Measurements from ENCODE around the gene OMP. TPM values are rescaled to one million over a fixed set of nuclear protein-coding genes. Genes with fewer than 3 reads are reported as not detected.

Gene OMP
- total and polyA plus RNA-seq, 7 donors: 0.32 TPM; not detected in 6

DNA sequence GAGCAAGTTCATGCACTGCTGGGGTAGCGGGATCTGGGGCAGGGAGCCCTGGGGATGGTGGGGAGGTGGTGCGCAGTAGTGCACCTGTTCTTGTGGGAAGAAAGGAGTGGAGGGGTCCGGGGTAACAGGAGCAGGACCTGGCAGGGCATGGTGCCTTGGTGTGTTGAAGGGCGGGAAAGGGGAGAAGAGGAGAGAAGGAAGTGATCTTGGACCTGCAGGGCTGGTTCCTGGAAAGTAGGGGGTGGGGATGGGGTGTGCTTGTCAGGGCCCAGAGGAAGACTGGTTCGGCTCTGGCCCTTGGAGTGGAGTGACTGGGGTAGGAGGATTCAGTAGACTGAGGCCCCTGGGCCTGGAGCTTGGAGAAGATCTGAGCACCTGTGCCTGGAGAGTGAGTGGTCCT lies 46.7 kb upstream of the OMP start:
- Histone ChIP-seq H3K9me3 (peaks cover 6% of the 10 kb centered on the region), H3K27ac (no peak overlapping the region), H3K4me1 (no peaks in the 10 kb centered on the region), H3K36me3 (ENCODE audit: insufficient read depth in 1 of 2, low read depth in 1 of 2) (no peaks in the 10 kb centered on the region), H3K4me3 (no peak overlapping the region), H3K27me3 (ENCODE audit: insufficient read depth in 3 of 3, low read length in 2 of 3) (peaks cover 0 to 4% (median 0%) of the 10 kb centered on the region in 3 donors)
- intact Hi-C loops (cut with DNase I): no loop called here
- WGBS, 3 donors: 90 to 96% (median 92%) methylated on average over 5 of the region's 5 CpGs
- no peak for ATAC-seq
- no peak for DNase-seq
- TF ChIP-seq, protein P1, sequence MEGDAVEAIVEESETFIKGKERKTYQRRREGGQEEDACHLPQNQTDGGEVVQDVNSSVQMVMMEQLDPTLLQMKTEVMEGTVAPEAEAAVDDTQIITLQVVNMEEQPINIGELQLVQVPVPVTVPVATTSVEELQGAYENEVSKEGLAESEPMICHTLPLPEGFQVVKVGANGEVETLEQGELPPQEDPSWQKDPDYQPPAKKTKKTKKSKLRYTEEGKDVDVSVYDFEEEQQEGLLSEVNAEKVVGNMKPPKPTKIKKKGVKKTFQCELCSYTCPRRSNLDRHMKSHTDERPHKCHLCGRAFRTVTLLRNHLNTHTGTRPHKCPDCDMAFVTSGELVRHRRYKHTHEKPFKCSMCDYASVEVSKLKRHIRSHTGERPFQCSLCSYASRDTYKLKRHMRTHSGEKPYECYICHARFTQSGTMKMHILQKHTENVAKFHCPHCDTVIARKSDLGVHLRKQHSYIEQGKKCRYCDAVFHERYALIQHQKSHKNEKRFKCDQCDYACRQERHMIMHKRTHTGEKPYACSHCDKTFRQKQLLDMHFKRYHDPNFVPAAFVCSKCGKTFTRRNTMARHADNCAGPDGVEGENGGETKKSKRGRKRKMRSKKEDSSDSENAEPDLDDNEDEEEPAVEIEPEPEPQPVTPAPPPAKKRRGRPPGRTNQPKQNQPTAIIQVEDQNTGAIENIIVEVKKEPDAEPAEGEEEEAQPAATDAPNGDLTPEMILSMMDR (IDR thresholded peaks at IDR 0.05): no peak

- DNase-seq (no peak), ATAC-seq (no peak)
- TF ChIP-seq, protein P1 (IDR thresholded peaks at IDR 0.05): no peak
- H3K9me3 ChIP-seq: peaks cover 6% of the 10 kb centered on the region
- 84 to 85% (median 85%) methylated on average over 3 of the region's 3 CpGs for WGBS, 3 donors
- peaks cover 0 to 4% (median 0%) of the 10 kb centered on the region in 3 donors for H3K27me3 ChIP-seq (ENCODE audit: insufficient read depth in 3 of 3, low read length in 2 of 3)
- H3K4me3 ChIP-seq: no peak overlapping the region
- H3K27ac ChIP-seq: no peak overlapping the region
- H3K36me3 ChIP-seq (ENCODE audit: insufficient read depth in 1 of 2, low read depth in 1 of 2): no peaks in the 10 kb centered on the region
- H3K4me1 ChIP-seq: no peaks in the 10 kb centered on the region
- intact Hi-C loops (cut with DNase I): no loop called here
These were observed 45.7 kb upstream of the OMP start for GRCh38 chr11:77056814-77057402.

DNA sequence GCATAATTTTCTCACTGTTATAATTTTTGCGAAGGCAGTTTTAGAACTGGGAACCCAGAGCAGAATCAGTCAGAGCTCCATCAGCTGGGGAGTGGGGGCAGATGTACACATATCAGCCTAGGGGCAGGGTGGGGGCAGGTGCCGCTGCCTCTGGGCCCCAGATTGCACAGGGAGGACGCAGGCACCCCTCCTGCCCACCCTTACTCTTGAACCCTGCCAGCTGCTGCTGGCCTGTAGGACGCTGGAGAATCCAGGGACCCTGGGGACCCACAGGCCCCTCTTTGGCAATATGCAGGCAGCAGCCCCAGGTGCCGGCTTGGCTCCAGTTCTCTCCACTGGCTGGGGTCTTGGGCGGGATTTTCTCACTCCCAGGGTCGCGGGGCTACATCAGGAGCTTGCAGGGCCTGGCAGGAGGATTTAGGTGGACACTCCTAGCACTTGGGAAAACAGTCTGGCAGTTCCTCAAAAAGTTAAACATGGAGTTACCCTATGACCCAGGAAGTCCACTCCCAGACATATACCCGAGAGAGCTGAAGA lies 44.6 kb upstream of the OMP start:
- intact Hi-C loops (cut with DNase I): no loop called here
- DNase-seq (no peak), ATAC-seq (no peak)
- no peaks in the 10 kb centered on the region for H3K36me3 ChIP-seq (ENCODE audit: insufficient read depth in 1 of 2, low read depth in 1 of 2)
- TF ChIP-seq, protein P1 (IDR thresholded peaks at IDR 0.05): no peak
- H3K27ac ChIP-seq: no peak overlapping the region
- H3K27me3 ChIP-seq (ENCODE audit: insufficient read depth in 3 of 3, low read length in 2 of 3): peaks cover 0 to 4% (median 0%) of the 10 kb centered on the region in 3 donors
- 58 to 62% (median 60%) methylated on average over 9 of the region's 9 CpGs for WGBS, 3 donors
- no peaks in the 10 kb centered on the region for H3K4me1 ChIP-seq
- no peak overlapping the region for H3K4me3 ChIP-seq
- peaks cover 6% of the 10 kb centered on the region for H3K9me3 ChIP-seq

DNA sequence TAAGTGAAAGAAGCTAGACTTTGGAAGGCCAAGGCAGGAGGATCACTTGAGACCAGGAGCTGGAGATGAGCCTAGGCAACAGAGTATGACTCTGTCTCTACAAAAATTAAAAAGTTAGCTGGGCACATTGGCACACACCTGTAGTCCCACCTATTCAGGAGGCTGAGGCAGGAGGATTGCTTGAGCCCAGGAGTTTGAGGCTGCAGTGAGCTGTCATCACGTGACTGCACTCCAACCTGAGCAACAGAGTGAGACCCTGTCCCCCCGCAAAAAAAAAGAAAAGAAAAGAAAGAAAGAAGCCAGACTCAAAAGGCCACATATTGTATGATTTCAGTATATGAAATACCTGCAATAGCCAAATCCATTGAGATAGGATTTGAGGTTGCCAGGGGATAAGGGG lies 43.7 kb upstream of the OMP start:
- intact Hi-C loops (cut with DNase I): no loop called here
- WGBS, 3 donors: 84 to 93% (median 86%) methylated on average over 2 of the region's 2 CpGs
- peaks cover 6% of the 10 kb centered on the region for H3K9me3 ChIP-seq
- ATAC-seq (no peak), DNase-seq (no peak)
- H3K36me3 ChIP-seq (ENCODE audit: insufficient read depth in 1 of 2, low read depth in 1 of 2): no peaks in the 10 kb centered on the region
- TF ChIP-seq, protein P1 (IDR thresholded peaks at IDR 0.05): no peak
- peaks cover 0 to 4% (median 0%) of the 10 kb centered on the region in 3 donors for H3K27me3 ChIP-seq (ENCODE audit: insufficient read depth in 3 of 3, low read length in 2 of 3)
- H3K27ac ChIP-seq: no peak overlapping the region
- no peak overlapping the region for H3K4me3 ChIP-seq
- no peaks in the 10 kb centered on the region for H3K4me1 ChIP-seq

DNA sequence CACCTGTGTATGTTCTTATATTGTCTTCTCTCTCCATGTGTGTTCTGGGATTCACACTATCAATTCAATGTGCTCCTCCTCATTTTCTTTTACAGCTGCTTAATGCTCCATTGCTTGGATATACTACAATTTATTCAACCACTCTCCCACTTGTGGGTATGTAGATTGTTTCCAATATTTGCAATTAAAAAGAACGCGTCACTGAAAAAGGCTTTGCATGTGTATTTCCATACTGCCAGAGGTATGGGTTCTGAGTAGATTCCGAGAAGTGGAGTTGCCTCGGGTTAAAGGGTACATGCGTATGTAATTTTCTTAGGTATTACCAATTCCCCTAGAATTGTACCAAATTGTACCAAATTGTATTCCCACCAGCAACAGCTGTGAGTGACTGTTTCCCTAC lies 42.8 kb upstream of the OMP start:
- ATAC-seq (no peak), DNase-seq (no peak)
- TF ChIP-seq, protein P1 (IDR thresholded peaks at IDR 0.05): no peak
- H3K4me3 ChIP-seq: no peak overlapping the region
- no peaks in the 10 kb centered on the region for H3K36me3 ChIP-seq (ENCODE audit: insufficient read depth in 1 of 2, low read depth in 1 of 2)
- 88 to 89% (median 88%) methylated on average over 5 of the region's 5 CpGs for WGBS, 3 donors
- intact Hi-C loops (cut with DNase I): no loop called here
- H3K27me3 ChIP-seq (ENCODE audit: insufficient read depth in 3 of 3, low read length in 2 of 3): peaks cover 0 to 4% (median 0%) of the 10 kb centered on the region in 3 donors
- no peaks in the 10 kb centered on the region for H3K4me1 ChIP-seq
- H3K9me3 ChIP-seq: peaks cover 6% of the 10 kb centered on the region
- H3K27ac ChIP-seq: no peak overlapping the region

Data from psoas muscle (tissue), 8 donors.